Liver (tissue), 9 donors: Measurements from ENCODE around the gene SLC34A3. TPM values are rescaled to one million over a fixed set of nuclear protein-coding genes. Genes with fewer than 3 reads are reported as not detected.

Experiments used
- DNase-seq: peaks from one replicate; pipeline ENCODE4 v3.0.0-alpha.2; 2017; ENCODE audit warnings: low spot score
- H3K27ac ChIP-seq, 2 donors: one replicate each; pipeline ENCODE4 v1.7.0; 2013; ENCODE audit warnings: inconsistent platforms in 2 of 2, low read length in 2 of 2, control low read depth in 1 of 2, low read depth in 1 of 2, mild to moderate bottlenecking in 1 of 2
- H3K27me3 ChIP-seq, 4 donors: one replicate each; pipeline versions ENCODE4 v1.6.1 to v1.7.0; 2013; ENCODE audit warnings: low read length in 3 of 4, inconsistent platforms in 1 of 4, mild to moderate bottlenecking in 1 of 4, moderate library complexity in 1 of 4; ENCODE audit not compliant: control insufficient read depth in 4 of 4, insufficient read depth in 4 of 4
- H3K36me3 ChIP-seq, 4 donors: one replicate each; pipeline versions ENCODE4 v1.6.1 to v1.7.0; 2013; ENCODE audit warnings: low read length in 3 of 4, mild to moderate bottlenecking in 3 of 4, low read depth in 1 of 4, moderate library complexity in 1 of 4; ENCODE audit not compliant: control insufficient read depth in 4 of 4, insufficient read depth in 3 of 4
- H3K4me1 ChIP-seq, 4 donors: one replicate each; pipeline versions ENCODE4 v1.6.1 to v1.7.0; 2013; ENCODE audit warnings: low read length in 3 of 4, mild to moderate bottlenecking in 3 of 4, moderate library complexity in 1 of 4; ENCODE audit not compliant: control insufficient read depth in 4 of 4, insufficient read depth in 4 of 4
- H3K4me3 ChIP-seq, 3 donors: one replicate each; pipeline versions ENCODE4 v1.6.1 to v1.7.0; 2013; ENCODE audit warnings: low read length in 3 of 3, control low read depth in 1 of 3, low read depth in 1 of 3, mild to moderate bottlenecking in 1 of 3
- H3K9ac ChIP-seq, 2 donors: one replicate each; pipeline ENCODE4 v1.7.0; 2013; ENCODE audit warnings: low read length in 2 of 2, mild to moderate bottlenecking in 2 of 2, moderate library complexity in 2 of 2, control low read depth in 1 of 2, low read depth in 1 of 2
- H3K9me3 ChIP-seq, 4 donors: one replicate each; pipeline versions ENCODE4 v1.6.1 to v1.7.0; 2013; ENCODE audit warnings: low read length in 3 of 4; ENCODE audit not compliant: control insufficient read depth in 4 of 4
- ATF3 ChIP-seq: IDR thresholded peaks from 2 replicates; pipeline ENCODE4 v1.6.1; 2016; ENCODE audit warnings: antibody characterized with exemption
- EGR1 ChIP-seq, 2 donors: IDR thresholded peaks; 2 replicates each; pipeline ENCODE4 v1.6.1; 2016 to 2018; ENCODE audit warnings: antibody characterized with exemption in 2 of 2, low read depth in 2 of 2
- FOXA1 ChIP-seq: IDR thresholded peaks from 2 replicates; pipeline ENCODE4 v1.6.1; 2016; ENCODE audit warnings: antibody characterized with exemption
- GABPA ChIP-seq, 2 donors: IDR thresholded peaks in 1 of 2; conservative IDR thresholded peaks in 1 of 2; 2 replicates each; pipeline ENCODE4 v1.6.1; 2016; ENCODE audit warnings: antibody characterized with exemption in 2 of 2, mild to moderate bottlenecking in 1 of 2, moderate library complexity in 1 of 2
- HNF4A ChIP-seq, 2 donors: conservative IDR thresholded peaks; 2 replicates each; pipeline ENCODE4 v1.6.1; 2016; ENCODE audit warnings: antibody characterized with exemption in 2 of 2, mild to moderate bottlenecking in 2 of 2
- HNF4G ChIP-seq: IDR thresholded peaks from 2 replicates; pipeline ENCODE4 v1.6.1; 2016; ENCODE audit warnings: antibody characterized with exemption
- JUND ChIP-seq, 2 donors: IDR thresholded peaks; 2 replicates each; pipeline ENCODE4 v1.6.1; 2016; ENCODE audit warnings: antibody characterized with exemption in 2 of 2
- MAX ChIP-seq: IDR thresholded peaks from 2 replicates; pipeline ENCODE4 v1.6.1; 2016; ENCODE audit warnings: antibody characterized with exemption
- NR2F2 ChIP-seq: IDR thresholded peaks from 2 replicates; pipeline ENCODE4 v1.6.1; 2016; ENCODE audit warnings: antibody characterized with exemption
- RAD21 ChIP-seq, 2 donors: IDR thresholded peaks; 2 replicates each; pipeline ENCODE4 v1.6.1; 2016; ENCODE audit warnings: antibody characterized with exemption in 2 of 2, mild to moderate bottlenecking in 2 of 2
- REST ChIP-seq: IDR thresholded peaks from 2 replicates; pipeline ENCODE4 v1.6.1; 2016; ENCODE audit warnings: antibody characterized with exemption, mild to moderate bottlenecking
- RXRA ChIP-seq, 2 donors: IDR thresholded peaks; 2 replicates each; pipeline ENCODE4 v1.6.1; 2017 to 2018; ENCODE audit warnings: antibody characterized with exemption in 2 of 2, mild to moderate bottlenecking in 1 of 2
- SP1 ChIP-seq: IDR thresholded peaks from 2 replicates; pipeline ENCODE4 v1.6.1; 2018; ENCODE audit warnings: antibody characterized with exemption, mild to moderate bottlenecking
- TAF1 ChIP-seq: conservative IDR thresholded peaks from 2 replicates; pipeline ENCODE4 v1.6.1; 2016; ENCODE audit warnings: antibody characterized with exemption, mild to moderate bottlenecking
- YY1 ChIP-seq: IDR thresholded peaks from 2 replicates; pipeline ENCODE4 v1.6.1; 2016; ENCODE audit warnings: antibody characterized with exemption, mild to moderate bottlenecking
- WGBS: extraction: QIAGEN DNeasy Blood & Tissue Kit; methylation state at CpG from one replicate; pipeline ENCODE4 v1.1.7; 2013; 5-methylcytosine and 5-hydroxymethylcytosine counted together
- polyA plus RNA-seq, 2 donors: library from polyadenylated mRNA; stranded (reverse) in 1 of 2; unstranded in 1 of 2; fragments of 200-250 nt in 1 of 2; fragments of >200 nt in 1 of 2; fragmentation: Nextera tagmentation in 1 of 2; extraction: Ambion mirVana in 1 of 2; gene quantifications; one replicate each; pipeline versions ENCODE4 v1.2.1 to v1.2.3, GENCODE V29; 2013 to 2015
- total RNA-seq, 2 donors: library from RNA; depleted of rRNA; stranded (reverse); fragments of >200 nt; gene quantifications; one replicate each; pipeline ENCODE4 v1.2.3, GENCODE V29; 2014
- TF ChIP-seq, protein P1 (sequence below): fragments of 150-350 bp; IDR thresholded peaks from 2 replicates; pipeline ENCODE4 v1.5.1; 2017; ENCODE audit warnings: improper control_type of control experiment, low read depth, low read length; ENCODE audit not compliant: missing input control
- TF ChIP-seq, protein P2 (sequence below): IDR thresholded peaks from 2 replicates; pipeline ENCODE4 v1.6.1; 2016; ENCODE audit warnings: antibody characterized with exemption
- donor health status: healthy.
- donor health status: healthy.
- donor health status: healthy.
- donor health status: healthy.
- donor health status: healthy.

The SLC34A3 gene
- total and polyA plus RNA-seq, 4 donors: not detected

- Histone ChIP-seq H3K4me1 (peaks cover 9 to 56% (median 29%) of the 10 kb centered on the region in 4 donors), H3K27ac (peak overlapping the region in 1 of 2 donors; percentile 19), H3K9ac (no peak overlapping the region), H3K9me3 (no peaks in the 10 kb centered on the region), H3K27me3 (no peaks in the 10 kb centered on the region), H3K36me3 (peaks cover 0 to 11% (median 3%) of the 10 kb centered on the region in 4 donors), H3K4me3 (no peak overlapping the region)
- TF ChIP-seq FOXA1 (no peak), ATF3 (no peak), YY1 (no peak), NR2F2 (no peak), TAF1 (no peak), EGR1 (IDR thresholded peaks at IDR 0.05; ENCODE audit: low read depth in 2 of 2) (no peak), HNF4G (no peak), RXRA (IDR thresholded peaks at IDR 0.05) (no peak), MAX (no peak), HNF4A (conservative IDR thresholded peaks at IDR 0.05) (no peak), RAD21 (IDR thresholded peaks at IDR 0.05) (no peak)
- TF ChIP-seq, protein P1, sequence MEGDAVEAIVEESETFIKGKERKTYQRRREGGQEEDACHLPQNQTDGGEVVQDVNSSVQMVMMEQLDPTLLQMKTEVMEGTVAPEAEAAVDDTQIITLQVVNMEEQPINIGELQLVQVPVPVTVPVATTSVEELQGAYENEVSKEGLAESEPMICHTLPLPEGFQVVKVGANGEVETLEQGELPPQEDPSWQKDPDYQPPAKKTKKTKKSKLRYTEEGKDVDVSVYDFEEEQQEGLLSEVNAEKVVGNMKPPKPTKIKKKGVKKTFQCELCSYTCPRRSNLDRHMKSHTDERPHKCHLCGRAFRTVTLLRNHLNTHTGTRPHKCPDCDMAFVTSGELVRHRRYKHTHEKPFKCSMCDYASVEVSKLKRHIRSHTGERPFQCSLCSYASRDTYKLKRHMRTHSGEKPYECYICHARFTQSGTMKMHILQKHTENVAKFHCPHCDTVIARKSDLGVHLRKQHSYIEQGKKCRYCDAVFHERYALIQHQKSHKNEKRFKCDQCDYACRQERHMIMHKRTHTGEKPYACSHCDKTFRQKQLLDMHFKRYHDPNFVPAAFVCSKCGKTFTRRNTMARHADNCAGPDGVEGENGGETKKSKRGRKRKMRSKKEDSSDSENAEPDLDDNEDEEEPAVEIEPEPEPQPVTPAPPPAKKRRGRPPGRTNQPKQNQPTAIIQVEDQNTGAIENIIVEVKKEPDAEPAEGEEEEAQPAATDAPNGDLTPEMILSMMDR: no peak
- DNase-seq: no peak
- WGBS: 87% methylated on average over 13 of the region's 13 CpGs
These were observed 42.4 kb downstream of the SLC34A3 start for GRCh38 chr9:137273095-137273490.

DNA sequence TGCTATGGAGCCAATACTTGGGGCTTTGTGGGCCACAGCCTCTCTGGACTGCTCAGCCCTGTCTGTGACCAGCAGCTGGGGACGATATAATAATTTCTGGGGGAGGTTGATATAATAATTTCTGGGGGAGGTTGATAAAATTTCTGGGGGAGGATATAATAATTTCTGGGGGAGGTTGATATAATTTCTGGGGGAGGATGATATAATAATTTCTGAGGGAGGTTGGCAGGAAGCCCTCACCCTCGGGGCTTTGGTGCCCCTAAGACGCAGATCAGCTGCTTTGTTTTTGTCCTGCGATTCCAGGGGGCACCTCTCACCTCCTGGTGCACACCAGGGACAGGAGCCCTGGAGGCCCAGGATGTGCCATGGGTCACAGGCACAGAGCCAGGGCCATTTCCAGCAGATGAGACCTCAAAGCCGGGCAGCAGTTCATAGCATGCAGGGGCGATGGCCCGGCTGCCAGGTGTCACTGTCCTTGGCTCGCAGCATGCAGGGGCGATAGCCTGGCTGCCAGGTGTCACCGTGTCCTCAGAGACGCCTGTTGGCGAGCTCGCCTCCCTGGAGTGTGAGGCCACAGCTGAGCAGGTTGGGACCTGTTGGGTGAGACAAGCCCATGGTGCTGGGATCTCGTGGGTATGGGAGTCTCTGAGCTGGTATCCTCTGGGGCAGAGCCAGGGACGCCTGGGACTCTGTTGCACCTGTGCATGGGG, 43.1 kb downstream of the SLC34A3 start:
- Histone ChIP-seq H3K9me3 (no peaks in the 10 kb centered on the region), H3K27ac (peak overlapping the region in 1 of 2 donors; percentile 19), H3K4me1 (peaks cover 9 to 51% (median 23%) of the 10 kb centered on the region in 4 donors), H3K4me3 (no peak overlapping the region), H3K9ac (no peak overlapping the region), H3K36me3 (peaks cover 0 to 11% (median 3%) of the 10 kb centered on the region in 4 donors), H3K27me3 (no peaks in the 10 kb centered on the region)
- TF ChIP-seq FOXA1 (no peak), REST (no peak), SP1 (no peak), NR2F2 (no peak), TAF1 (no peak), EGR1 (IDR thresholded peaks at IDR 0.05; ENCODE audit: low read depth in 2 of 2) (no peak), HNF4G (no peak), HNF4A (conservative IDR thresholded peaks at IDR 0.05) (peak in 1 of 2 donors; percentile 9), GABPA (IDR thresholded peaks at IDR 0.05 in 1 of 2, conservative IDR thresholded peaks at IDR 0.05 in 1 of 2) (no peak), JUND (IDR thresholded peaks at IDR 0.05) (no peak), RXRA (IDR thresholded peaks at IDR 0.05) (peak; percentile 52 to 66), RAD21 (IDR thresholded peaks at IDR 0.05) (no peak), ATF3 (no peak)
- TF ChIP-seq, protein P1: no peak
- TF ChIP-seq, protein P2, sequence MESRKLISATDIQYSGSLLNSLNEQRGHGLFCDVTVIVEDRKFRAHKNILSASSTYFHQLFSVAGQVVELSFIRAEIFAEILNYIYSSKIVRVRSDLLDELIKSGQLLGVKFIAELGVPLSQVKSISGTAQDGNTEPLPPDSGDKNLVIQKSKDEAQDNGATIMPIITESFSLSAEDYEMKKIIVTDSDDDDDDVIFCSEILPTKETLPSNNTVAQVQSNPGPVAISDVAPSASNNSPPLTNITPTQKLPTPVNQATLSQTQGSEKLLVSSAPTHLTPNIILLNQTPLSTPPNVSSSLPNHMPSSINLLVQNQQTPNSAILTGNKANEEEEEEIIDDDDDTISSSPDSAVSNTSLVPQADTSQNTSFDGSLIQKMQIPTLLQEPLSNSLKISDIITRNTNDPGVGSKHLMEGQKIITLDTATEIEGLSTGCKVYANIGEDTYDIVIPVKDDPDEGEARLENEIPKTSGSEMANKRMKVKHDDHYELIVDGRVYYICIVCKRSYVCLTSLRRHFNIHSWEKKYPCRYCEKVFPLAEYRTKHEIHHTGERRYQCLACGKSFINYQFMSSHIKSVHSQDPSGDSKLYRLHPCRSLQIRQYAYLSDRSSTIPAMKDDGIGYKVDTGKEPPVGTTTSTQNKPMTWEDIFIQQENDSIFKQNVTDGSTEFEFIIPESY: no peak
- WGBS: 58% methylated on average over 15 of the region's 15 CpGs
- no peak for DNase-seq
